Measurements from ENCODE around the gene JAM2. TPM values are rescaled to one million over a fixed set of nuclear protein-coding genes. Genes with fewer than 3 reads are reported as not detected.

The JAM2 gene, protein sequence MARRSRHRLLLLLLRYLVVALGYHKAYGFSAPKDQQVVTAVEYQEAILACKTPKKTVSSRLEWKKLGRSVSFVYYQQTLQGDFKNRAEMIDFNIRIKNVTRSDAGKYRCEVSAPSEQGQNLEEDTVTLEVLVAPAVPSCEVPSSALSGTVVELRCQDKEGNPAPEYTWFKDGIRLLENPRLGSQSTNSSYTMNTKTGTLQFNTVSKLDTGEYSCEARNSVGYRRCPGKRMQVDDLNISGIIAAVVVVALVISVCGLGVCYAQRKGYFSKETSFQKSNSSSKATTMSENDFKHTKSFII
- total RNA-seq: under 0.01 TPM in 1 of 2 replicates, not detected in the other

DNA sequence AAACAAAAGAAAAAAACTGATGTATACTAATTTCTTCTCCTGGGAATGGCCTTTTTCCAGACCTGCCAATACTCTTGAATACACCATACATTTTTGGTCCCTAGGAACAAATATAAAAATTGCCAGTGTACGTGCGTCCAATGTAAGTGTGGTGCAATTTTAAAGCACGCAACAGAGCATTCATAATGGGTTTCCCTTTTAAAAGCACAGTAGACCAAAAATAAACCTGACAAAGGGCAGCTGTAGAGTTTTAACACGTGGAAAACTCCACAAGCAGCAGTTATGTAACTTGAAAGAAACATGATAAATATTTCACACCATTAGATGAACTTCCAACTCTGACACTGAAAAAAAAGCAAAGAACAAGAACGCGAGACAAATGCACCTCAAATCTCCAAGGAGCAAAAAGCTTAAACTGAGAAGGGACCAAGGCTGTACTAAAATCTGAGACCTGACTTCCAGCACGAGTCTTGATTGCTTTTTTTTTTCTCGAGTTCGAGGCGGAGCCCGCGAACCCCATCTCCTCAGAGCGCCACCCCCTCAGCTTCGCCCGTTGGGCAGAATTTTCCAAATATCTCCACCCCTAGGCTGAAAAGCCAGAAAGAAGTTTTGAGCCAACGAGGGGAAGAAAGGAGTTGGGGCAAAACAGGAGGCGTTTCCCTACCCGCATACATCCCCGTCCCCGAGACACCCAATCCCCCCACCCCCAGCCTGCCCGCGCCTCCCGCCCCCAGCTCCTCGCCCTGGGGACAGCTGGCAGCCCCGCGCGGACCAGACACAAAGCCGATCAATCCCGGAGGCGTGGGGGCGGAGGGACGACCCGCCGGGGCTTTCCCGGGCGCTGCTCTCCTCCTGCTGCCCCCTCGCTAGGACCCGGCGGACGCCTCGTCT, at the start of gene JAM2:
TSS of gene JAM2 (plus strand) at position 599 of the 891 bp plus-strand sequence. CDS start 564 bp downstream, outside the sequence.

DNA sequence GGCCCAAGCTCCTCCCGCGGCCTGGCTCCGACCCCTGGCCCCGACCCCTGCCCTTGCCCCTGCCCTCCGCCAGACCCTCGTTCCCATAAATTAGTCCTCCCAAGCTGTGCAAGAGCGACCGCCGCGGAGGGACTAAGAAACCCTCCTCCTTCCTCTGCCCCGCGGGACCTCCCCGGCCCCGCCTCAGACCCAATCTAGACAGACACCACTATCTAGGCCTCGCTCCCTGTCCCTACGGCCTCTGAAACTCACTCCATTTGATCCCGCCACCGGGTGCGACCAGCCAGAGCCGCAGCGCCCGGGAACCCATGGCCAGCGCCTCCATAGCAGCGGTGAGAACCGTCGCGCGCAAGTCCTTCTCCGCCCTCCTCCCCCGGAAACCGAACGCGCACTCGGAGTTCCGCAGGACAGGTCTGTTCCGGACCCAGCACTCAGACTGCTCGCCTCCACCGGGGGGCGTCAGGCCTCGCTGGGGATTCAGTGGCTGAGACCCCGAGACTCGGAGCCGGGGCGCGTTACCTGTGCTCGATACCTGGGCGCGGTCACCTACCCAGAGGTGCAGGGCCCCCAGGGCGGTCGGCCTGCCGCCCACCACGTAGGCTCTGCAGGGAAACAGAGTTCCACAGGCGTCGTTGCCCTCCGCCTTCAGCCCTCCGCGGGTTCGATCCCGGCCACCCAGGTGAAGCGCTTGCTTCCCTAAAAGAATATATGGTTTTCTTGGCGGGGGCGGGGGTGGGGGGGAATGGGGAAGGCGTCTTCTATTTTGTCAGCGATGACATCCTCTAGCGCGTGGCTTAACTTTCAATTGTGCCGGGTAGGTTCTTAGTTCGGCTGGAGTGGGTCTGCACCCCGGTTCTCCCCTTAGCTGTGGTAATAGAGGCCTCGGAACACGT, 31.7 kb upstream of the JAM2 start, which contains the start of gene MRPL39:
TSS of gene MRPL39 (minus strand) at position 331 of the 893 bp plus-strand sequence. CDS start at position 325, 6 bp downstream.

DNA sequence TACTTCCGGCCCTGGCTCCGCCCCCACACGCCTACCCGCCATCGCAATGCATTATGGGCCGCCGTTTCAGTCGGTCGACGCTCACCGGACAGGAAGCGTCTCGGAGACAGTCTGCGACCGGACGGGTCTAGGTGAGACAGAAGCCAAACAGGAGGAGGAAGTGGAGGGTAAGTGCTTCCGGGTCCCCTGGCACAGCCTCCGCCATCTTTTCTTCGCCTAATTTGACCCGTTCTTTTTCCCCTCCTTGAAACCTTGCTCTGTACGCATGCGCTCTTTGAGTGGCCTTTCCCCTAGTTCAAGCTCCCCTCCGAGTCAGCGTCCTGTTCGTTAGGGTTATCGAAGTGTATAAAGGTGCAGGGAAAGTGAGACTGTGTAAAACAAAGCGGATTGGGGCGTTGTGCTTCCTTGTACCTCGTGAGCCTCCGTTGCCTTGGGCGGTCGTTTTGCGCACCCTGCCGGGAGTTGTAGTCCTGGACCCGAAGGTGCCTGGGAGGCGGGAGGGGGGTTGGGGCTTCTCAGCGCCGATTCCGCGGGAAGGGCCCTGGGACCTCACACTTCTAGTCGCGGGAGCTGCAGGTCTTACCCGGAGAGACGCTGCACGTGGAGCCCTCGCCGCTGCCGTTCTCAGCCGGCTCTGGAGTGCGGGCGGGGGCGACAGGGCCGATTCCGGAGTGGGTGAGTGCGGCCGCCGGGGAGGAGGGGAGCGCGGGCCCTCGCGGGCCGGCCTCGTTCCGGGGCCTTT, 96.0 kb downstream of the JAM2 start, which contains the start of the genes ATP5PF and GABPA:
TSS of gene ATP5PF (minus strand) at position 1 of the 742 bp plus-strand sequence. CDS start 5,110 bp downstream, outside the sequence.
TSS of gene GABPA (plus strand) at position 69 of the 742 bp plus-strand sequence. CDS start 6,627 bp downstream, outside the sequence.

Other genes starting within 250 kb of the JAM2 start
- gene MRPL39, start 31.8 kb upstream of the JAM2 start, total RNA-seq: 19.9 and 25.1 TPM in 2 replicates
- gene ATP5PF, start 95.6 kb downstream of the JAM2 start, total RNA-seq: 38.9 and 46.7 TPM in 2 replicates
- gene GABPA, start 95.7 kb downstream of the JAM2 start, total RNA-seq: 36.5 and 43.5 TPM in 2 replicates